RWPE1 (cell line): Measurements from ENCODE around the gene GPNMB.
A peak's percentile ranks its signal among the peaks of the same experiment; 100 is the strongest.
"Not testable (repeated sequence)": the region's sequence is repeated elsewhere in the genome, so short reads cannot be mapped to it uniquely, and the experiment has no call there.

Experiments
- CTCF ChIA-PET: fragments of 350-600 bp; sonication (Branson Sonifier 250); formaldehyde crosslinking; extraction: SDS; loops from one replicate; lab custom pipeline; 2021; lab: Yijun Ruan, JAX
- POLR2A ChIA-PET: fragments of 400-600 bp; formaldehyde crosslinking; extraction: SDS; loops from one replicate; lab custom pipeline; 2020; ENCODE audit warnings: antibody characterized with exemption; ENCODE audit not compliant: low non-redundant PET; lab: Yijun Ruan, JAX
- DNase-seq: peaks from one replicate; pipeline ENCODE4 v3.0.0; 2012; ENCODE audit warnings: low spot score
- H3K27ac ChIP-seq: fragments of 450-650 bp; 2 replicates; pipeline ENCODE4 v1.5.1; 2017
- TF ChIP-seq, protein P1 (sequence below): fragments of 450-650 bp; conservative IDR thresholded peaks from 2 replicates; pipeline ENCODE4 v1.5.1; 2017; ENCODE audit warnings: low read depth, mild to moderate bottlenecking

The GPNMB gene

GRCh38 chr7:23246555-23246954 lies at the start of gene GPNMB:
GPNMB (plus strand) TSS chr7:23246775; CDS start chr7:23246858, 83 bp downstream.
- POLR2A ChIA-PET, result no interaction called here
- peak within 1 kb of the TSS; percentile 31 for H3K27ac ChIP-seq
- peak; percentile 61 for DNase-seq
- CTCF ChIA-PET, result interaction anchor here (1.4 to 2.2 kb wide), 3 partner anchors 17 to 62 kb away, joined by 4 to 12 read pairs (median 7); no protein-coding TSS in a partner anchor
- TF ChIP-seq, protein P1, sequence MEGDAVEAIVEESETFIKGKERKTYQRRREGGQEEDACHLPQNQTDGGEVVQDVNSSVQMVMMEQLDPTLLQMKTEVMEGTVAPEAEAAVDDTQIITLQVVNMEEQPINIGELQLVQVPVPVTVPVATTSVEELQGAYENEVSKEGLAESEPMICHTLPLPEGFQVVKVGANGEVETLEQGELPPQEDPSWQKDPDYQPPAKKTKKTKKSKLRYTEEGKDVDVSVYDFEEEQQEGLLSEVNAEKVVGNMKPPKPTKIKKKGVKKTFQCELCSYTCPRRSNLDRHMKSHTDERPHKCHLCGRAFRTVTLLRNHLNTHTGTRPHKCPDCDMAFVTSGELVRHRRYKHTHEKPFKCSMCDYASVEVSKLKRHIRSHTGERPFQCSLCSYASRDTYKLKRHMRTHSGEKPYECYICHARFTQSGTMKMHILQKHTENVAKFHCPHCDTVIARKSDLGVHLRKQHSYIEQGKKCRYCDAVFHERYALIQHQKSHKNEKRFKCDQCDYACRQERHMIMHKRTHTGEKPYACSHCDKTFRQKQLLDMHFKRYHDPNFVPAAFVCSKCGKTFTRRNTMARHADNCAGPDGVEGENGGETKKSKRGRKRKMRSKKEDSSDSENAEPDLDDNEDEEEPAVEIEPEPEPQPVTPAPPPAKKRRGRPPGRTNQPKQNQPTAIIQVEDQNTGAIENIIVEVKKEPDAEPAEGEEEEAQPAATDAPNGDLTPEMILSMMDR, result no peak

- POLR2A ChIA-PET, DNase-seq, H3K27ac ChIP-seq: not testable (repeated sequence)
- CTCF ChIA-PET, result interaction anchor here (0.7 kb wide), 1 partner anchor 341 kb away, joined by 3 read pairs; no protein-coding TSS in a partner anchor
These were observed 48.8 kb upstream of the GPNMB start for GRCh38 chr7:23197745-23198144.

DNA sequence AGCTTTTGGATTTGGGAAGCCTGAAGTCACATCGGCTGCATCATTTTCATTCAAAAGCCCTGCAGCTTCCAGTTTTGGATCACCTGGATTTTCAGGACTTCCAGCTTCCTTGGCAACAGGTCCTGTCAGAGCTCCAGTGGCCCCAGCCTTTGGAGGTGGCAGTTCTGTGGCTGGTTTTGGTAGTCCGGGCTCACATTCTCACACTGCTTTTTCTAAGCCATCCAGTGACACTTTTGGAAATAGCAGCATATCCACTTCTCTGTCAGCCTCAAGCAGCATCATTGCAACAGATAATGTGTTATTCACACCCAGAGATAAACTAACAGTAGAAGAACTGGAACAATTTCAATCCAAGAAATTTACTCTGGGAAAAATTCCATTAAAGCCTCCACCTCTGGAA lies 46.2 kb upstream of the GPNMB start:
- ChIA-PET CTCF (interaction anchor here (0.6 to 1.3 kb wide), 3 partner anchors 14 to 114 kb away, joined by 3 to 4 read pairs (median 3); no protein-coding TSS in a partner anchor), POLR2A (no interaction called here)
- DNase-seq, result no peak
- TF ChIP-seq, protein P1, result no peak
- H3K27ac ChIP-seq, result no peak overlapping the region

GRCh38 chr7:23204241-23204640 lies 42.3 kb upstream of the GPNMB start:
- CTCF ChIA-PET, result no interaction called here
- DNase-seq, result no peak
- no peak overlapping the region for H3K27ac ChIP-seq
- POLR2A ChIA-PET, result no interaction called here
- TF ChIP-seq, protein P1, result no peak

DNA sequence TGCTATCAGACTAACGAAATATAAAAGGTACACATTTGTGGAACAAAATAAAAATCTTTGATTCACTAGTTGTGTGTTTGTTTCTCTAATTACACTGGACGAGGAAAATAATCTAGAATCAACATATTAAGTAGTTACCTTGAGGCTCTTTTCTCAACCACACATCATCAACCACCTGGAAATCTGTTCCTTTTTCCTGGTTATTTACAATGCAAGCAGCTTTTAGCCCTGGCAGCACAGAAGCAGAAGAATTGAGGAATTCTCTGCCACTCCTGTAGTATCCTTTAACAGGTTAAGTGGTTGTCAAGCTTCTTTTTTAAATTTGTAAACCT lies 41.0 kb upstream of the GPNMB start:
- TF ChIP-seq, protein P1, result no peak
- ChIA-PET CTCF (interaction anchor here (0.8 kb wide), 1 partner anchor 382 kb away, joined by 3 read pairs; no protein-coding TSS in a partner anchor), POLR2A (no interaction called here)
- no peak for DNase-seq
- H3K27ac ChIP-seq, result no peak overlapping the region

GRCh38 chr7:23205909-23206767 lies 40.4 kb upstream of the GPNMB start:
- TF ChIP-seq, protein P1, result no peak
- ChIA-PET CTCF (interaction anchor here (0.6 to 0.8 kb wide), 2 partner anchors 277 to 383 kb away, joined by 3 read pairs; no protein-coding TSS in a partner anchor), POLR2A (interaction anchor here (0.5 kb wide), 1 partner anchor 107 kb away, joined by 5 read pairs; no protein-coding TSS in a partner anchor)
- no peak for DNase-seq
- H3K27ac ChIP-seq, result no peak overlapping the region

GRCh38 chr7:23207021-23207420 lies 39.6 kb upstream of the GPNMB start:
- TF ChIP-seq, protein P1, result no peak
- no peak overlapping the region for H3K27ac ChIP-seq
- DNase-seq, result no peak
- ChIA-PET POLR2A (no interaction called here), CTCF (no interaction called here)
